ENCODE measurements around the gene FILIP1L.
"Not testable (repeated sequence)": the region's sequence is repeated elsewhere in the genome, so short reads cannot be mapped to it uniquely, and the experiment has no call there.

Gene FILIP1L

DNA sequence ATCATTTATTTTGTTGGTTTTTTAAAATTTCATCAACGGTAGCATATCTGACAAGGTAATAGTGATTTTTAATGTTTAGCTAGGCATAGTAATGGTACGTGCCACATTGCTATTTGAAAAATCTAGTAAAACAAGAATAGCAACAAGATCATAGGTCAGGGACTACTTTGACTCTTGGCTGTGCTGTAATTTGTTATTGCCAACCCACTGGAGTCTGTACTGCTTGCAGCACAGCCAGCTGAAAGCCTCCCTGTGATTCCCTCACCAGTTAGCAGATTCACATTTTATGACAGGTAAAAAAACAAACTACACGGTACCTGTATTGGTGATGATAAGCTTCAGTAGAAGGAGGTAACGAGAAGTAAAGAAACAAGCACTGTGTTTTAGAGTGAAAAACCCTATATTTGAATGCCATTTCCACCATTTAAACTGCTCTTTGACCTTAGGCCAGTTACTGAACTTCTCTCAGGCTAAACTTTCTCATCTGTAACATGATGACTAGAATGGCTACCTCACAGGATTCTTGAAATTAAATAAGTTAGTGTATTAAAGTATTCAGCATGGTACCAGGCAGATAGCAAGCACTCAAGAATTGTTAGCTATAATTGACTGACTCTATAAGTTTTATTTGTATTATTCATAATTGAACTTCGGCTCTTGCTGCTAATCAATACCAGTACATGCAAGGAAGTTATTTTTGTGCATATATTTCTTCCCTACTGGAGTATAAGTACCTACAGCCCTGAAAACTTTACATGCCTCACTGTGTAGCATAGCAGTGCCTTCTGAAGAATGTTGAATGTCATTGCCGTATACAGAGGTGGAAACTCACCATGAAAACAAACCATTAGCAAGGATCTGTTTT lies 16.1 kb downstream of the FILIP1L start:
- no peak for DNase-seq

DNA sequence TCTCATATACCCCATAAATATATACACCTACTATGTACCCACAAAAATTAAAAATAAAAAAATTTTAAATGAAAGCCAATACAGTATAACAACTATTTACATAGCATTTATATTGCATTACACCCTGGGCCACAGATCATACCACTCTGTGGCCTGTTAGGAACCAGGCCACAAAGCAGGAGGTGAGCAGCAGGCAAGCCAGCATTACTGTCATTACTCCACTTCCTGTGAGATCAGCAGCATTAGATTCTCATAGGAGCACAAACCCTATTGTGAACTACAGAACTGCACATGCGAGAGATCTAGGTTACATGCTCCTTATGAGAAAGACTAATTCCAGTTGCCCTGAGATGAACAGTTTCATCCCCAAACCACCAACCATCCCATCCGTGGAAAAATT lies 17.4 kb downstream of the FILIP1L start:
- DNase-seq: no peak

DNA sequence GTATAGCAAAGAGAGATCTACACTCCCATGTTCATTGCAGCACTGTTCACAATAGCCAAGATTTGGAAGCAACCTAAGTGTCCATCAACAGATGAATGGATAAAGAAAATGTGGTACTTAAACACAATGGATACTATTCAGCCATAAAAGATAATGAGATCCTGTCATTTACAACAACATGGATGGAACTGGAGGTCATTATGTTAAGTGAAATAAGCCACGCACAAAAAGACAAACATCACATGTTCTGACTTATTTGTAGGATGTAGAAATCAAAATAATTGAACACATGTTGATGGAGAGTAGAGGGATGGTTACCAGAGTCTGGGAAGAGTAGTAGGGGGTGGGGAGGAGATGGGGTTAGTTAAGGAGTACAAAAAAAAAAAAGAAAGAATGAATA lies 18.0 kb downstream of the FILIP1L start:
- not testable (repeated sequence) for DNase-seq

DNA sequence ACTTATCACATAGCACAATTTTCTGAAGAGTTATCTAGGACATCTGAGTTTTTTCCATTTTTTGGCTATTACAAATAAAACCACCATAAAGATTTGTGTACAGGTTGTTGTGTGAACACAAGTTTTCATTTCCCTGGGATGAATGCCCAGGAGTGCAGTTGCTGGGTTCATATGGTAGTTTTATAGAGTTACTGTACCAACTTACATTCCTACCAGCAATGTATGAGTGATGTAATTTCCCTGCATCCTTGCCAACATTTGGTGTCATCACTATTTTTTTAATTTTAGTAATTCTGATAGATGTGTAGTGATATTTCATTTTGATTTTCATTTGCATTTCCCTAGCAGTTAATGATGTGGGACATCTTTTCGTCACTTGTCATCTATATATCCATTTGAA lies 20.5 kb downstream of the FILIP1L start:
- DNase-seq: no peak

DNA sequence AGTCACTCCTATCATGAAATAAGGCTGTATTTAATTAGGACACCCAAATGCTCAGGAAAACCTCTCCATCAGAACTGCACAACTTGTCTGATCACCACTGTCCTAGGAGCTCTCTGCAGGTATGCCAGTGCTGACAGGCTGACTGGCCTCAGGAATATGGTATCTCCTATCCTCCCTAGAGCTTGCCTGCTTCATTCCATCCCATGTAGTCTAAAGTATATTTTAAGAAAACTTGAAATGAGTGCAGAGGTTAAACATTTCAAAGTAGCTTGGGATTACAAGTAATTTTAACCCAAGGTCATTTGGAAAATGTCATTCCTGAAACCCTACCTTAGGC lies 23.7 kb downstream of the FILIP1L start:
- DNase-seq: no peak

DNA sequence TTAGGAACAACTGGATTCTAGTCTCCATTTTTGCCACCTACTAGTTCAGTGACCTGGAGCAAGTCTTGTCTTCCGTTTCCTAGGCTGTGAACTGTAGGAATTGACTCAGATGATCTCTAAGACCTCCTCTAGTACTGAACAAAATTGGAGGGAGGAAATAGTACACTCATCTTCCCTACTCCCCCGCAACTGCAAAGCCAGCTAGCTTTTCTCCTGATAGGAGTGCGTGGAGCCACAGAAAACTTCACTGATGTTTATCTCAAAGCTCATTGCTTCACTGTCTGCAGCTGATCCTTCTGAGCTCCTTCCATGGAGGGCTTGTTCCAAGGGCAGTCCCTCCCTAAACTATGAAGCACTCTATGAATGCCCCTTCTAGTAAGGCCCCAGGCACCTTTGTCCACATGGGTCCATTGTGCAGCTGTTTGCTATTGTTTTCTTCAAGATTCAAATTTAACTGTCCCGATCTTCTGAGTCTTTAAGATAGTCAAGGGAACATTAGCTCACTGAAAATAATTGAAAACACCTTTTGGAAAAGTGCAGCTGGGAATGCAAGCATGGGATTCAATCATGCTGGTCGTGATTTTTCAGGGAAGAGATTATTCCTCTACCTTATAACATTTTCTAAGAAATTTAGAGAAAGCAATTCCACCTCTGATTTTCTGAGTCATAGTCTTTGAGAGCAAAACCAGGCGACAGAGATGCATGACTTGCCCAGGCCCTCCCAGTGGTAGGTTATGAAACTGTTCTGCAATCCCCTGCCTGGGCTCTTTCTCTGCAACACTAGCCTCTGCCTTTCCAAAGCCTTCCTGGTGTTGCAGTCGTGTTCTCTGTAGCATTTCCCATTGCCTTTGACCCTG lies 24.3 kb downstream of the FILIP1L start:
- no peak for DNase-seq

DNA sequence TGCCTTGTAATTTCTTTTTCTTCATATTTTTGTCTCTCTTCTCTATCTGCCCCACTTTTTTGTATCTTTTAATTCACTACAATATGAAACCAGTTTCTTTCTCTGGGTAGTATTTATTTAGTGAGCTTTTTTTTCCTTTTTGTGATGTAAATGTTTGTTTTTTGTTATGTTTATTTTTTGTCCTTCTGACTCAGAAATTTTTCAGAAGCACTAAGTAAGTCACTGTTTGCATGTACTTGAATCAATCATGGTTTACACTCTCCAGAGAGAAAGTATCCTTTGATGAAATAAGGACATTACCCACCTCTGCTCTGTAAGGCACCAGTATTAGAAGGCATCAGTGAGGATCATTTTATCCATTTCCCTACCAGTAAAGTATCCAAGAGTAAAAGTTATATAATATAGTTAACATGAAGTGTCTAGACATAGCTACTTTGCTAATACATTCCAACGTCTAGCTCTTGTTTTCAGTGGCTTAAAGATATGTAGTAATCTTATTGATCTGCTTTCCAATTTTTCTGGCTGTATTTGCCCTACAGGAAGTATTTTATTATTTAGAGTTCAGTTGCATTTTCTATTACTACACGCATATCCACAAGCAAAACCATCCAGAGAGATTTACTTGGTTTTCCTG lies 25.4 kb downstream of the FILIP1L start:
- no peak for DNase-seq

GRCh38 chr3:100087198-100087597 lies 27.1 kb downstream of the FILIP1L start:
- DNase-seq: no peak

DNA sequence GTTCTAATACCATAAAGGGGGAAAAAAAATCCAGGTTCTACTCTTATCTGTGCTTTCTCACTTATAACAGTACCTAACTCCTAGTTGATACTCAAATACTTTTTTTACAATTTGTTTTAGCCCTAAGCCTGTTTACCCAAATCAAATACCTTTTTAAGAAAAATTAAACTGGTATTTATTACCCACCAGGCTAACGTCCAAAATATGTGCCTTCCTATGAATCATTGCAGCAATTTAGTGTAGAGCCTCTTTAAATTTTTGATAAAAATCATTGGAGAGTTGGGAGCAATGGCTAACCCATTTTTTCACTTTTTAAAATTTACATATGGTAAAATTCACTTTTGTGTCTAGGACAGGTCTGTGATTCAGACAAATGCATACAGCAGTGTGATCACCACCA lies 27.9 kb downstream of the FILIP1L start:
- DNase-seq: no peak

- DNase-seq: no peak
Measured at GRCh38 chr3:100084100-100084806, 30.0 kb downstream of the FILIP1L start.

GRCh38 chr3:100083209-100083608 lies 31.1 kb downstream of the FILIP1L start:
- DNase-seq: no peak

DNA sequence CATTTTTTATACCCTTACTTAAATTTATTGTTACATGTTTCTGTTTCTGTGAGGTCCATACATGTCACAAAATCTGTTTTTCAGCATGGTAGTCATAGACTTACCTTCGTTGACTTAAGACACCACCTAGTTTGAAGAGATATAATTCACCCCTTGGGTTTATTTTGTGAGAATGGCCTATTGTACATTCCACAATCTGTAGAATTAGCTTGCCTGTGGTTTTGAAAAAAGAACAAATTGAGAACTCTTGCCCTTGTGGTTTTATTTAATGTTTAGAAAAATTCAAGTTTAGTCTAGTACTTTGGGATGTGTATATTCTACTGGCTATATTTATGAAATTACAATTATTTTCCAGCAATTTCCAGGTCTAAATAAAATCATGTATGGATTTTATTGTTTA lies 31.6 kb downstream of the FILIP1L start:
- DNase-seq: no peak

- no peak for DNase-seq
Measured at GRCh38 chr3:100081986-100082692, 32.2 kb downstream of the FILIP1L start.

DNA sequence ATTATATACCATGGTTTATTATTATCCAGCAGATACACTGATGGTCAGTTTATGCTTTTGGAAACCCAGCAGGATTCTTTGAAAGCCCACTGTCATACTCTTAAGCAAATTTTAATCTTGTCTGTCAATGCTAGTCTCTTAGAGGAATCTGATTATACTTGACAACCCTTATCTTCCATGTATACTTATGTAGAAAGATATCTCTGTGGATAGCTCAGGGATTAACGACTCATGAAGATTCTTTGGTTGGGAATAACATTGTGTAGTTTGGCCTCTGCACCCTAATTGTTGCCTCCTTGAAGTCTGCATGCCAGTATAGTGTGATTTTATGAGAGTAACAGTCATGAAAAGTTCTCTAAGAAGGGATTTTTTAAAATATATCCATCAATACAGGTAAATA lies 33.0 kb downstream of the FILIP1L start:
- DNase-seq: no peak

DNA sequence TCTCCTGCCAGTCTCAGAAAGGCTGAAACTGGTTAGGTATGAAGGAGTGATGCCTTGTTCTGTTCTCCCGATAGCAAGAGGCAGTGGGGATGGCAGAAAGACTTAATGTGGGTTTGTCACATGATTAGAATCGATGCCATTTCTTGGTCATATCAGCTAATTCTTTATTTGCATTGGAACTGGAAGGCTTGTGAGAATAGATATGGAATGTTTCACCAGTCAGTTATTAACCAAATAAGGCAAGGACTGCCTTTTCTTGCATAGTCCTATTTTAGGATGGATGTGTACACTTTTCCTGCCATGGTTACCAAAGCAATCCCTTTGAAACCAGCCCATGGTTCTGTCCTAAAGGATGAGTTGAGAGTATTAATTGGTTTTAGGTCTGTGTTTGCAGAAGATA lies 33.7 kb downstream of the FILIP1L start:
- DNase-seq: no peak

- no peak for DNase-seq
Measured at GRCh38 chr3:100079328-100079727, 35.0 kb downstream of the FILIP1L start.

- no peak for DNase-seq
Measured at GRCh38 chr3:100076731-100077529, 37.4 kb downstream of the FILIP1L start.

- no peak for DNase-seq
Measured at GRCh38 chr3:100075851-100076730, 38.2 kb downstream of the FILIP1L start.

GRCh38 chr3:100075196-100075595 lies 39.1 kb downstream of the FILIP1L start:
- no peak for DNase-seq

GRCh38 chr3:100073714-100074307 lies 40.5 kb downstream of the FILIP1L start:
- DNase-seq: no peak

All from NCI-H526 (cell line).